B cell (primary cell): ENCODE data around the gene ASTN2.

ENCODE experiments used
- CTCF ChIP-seq: fragments of 200-600 bp; IDR thresholded peaks from one replicate; pipeline ENCODE4 v1.8.0; 2022; ENCODE audit warnings: antibody characterized with exemption, mild to moderate bottlenecking
- EZH2 ChIP-seq: IDR thresholded peaks from 2 replicates; pipeline ENCODE4 v1.6.1; 2012; ENCODE audit warnings: borderline replicate concordance, low read depth, mild to moderate bottlenecking, moderate library complexity, low read length; ENCODE audit not compliant: insufficient read depth, poor library complexity, severe bottlenecking

DNA sequence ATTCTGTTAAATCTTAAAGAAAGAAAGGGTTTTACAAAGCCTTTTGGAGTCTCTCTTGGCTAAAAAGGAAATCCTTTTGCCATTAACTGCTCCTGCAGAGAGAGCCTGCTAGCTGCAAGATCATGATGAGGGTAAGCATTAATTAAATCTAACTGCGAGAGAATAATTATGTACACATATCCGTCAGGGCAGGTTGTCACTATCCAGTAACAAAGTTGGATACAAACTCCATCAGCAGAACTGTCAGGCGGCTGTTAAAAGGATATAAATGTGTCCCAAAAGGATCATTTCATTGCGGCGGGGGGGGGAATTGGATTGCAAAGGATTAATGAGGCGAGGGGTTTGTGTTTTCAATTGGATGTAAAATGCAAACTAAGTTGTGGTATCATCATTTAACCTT is 289.3 kb downstream of the ASTN2 start:
- no peak for TF ChIP-seq CTCF
- no peak for TF ChIP-seq EZH2
